Measurements from ENCODE around the gene RAC3. TPM values are rescaled to one million over a fixed set of nuclear protein-coding genes. Genes with fewer than 3 reads are reported as not detected.

Gene RAC3
- polyA plus RNA-seq, 2 of the 4 experiments (the other 2 are of a cell fraction): 9.9 to 21.0 TPM

- POLR2A ChIA-PET: no interaction called here
- Histone ChIP-seq H3K27ac (peak overlapping the region in 1 of 2 experiments; percentile 18; a peak in 1 of 6 replicates), H3K9me3 (no peaks in the 10 kb centered on the region), H3K4me1 (no peaks in the 10 kb centered on the region; the same call in 2 of the 3 replicates), H3K4me2 (no peak overlapping the region), H3K4me3 (no peak overlapping the region)
- CTCF ChIA-PET: interaction anchor here (0.6 to 33.2 kb wide), 5 partner anchors 8 to 542 kb away, joined by 3 to 794 read pairs (median 4); partner anchors contain the start of genes CENPX, LRRC45 and NOTUM
- no peak for TF ChIP-seq EP300 (IDR thresholded peaks at IDR 0.05)
- TF ChIP-seq ATOH8 (CRISPR knock-in tag; IDR thresholded peaks at IDR 0.05; ENCODE audit: low read depth): no peak
- no peak for TF ChIP-seq MAZ (IDR thresholded peaks at IDR 0.05; ENCODE audit: borderline replicate concordance, low read depth, low read length)
- TF ChIP-seq ZSCAN20 (CRISPR knock-in tag; IDR thresholded peaks at IDR 0.05): no peak
- no peak for TF ChIP-seq TP53 (CRISPR knock-in tag; IDR thresholded peaks at IDR 0.05)
- ATAC-seq (no peak), DNase-seq (ENCODE audit: low read depth in 1 of 2, low spot score in 1 of 2) (no peak), FAIRE-seq (no peak)
- 89% methylated on average over 20 of the region's 20 CpGs for WGBS (ENCODE audit: missing lambda C conversion rate)
These were observed 19.2 kb upstream of the RAC3 start for GRCh38 chr17:82012261-82012639.

GRCh38 chr17:82012640-82013295 lies 18.7 kb upstream of the RAC3 start:
- no peaks in the 10 kb centered on the region for H3K4me1 ChIP-seq
- 0 out of 6 replicates have a peak, but pooled peaks of 1 of the 2 experiments have one; percentile 3 for ATAC-seq
- no peak overlapping the region for H3K4me3 ChIP-seq
- 91% methylated on average over 15 of the region's 19 CpGs for WGBS (ENCODE audit: missing lambda C conversion rate)
- no peak for FAIRE-seq
- peak overlapping the region in 1 of 2 experiments; percentile 18; a peak in 1 of 6 replicates for H3K27ac ChIP-seq
- TF ChIP-seq HOXA7 (CRISPR knock-in tag; IDR thresholded peaks at IDR 0.05) (no peak), EP300 (IDR thresholded peaks at IDR 0.05) (no peak), SREBF2 (IDR thresholded peaks at IDR 0.05) (no peak), NR3C1 (IDR thresholded peaks at IDR 0.05) (no peak), CEBPB (IDR thresholded peaks at IDR 0.05) (no peak), HDAC2 (IDR thresholded peaks at IDR 0.05) (no peak), ZFP36 (IDR thresholded peaks at IDR 0.05; ENCODE audit: borderline replicate concordance, partially characterized antibody) (no peak), CHD2 (IDR thresholded peaks at IDR 0.05; ENCODE audit: low read length, partially characterized antibody) (no peak), POLR2AphosphoS2 (conservative IDR thresholded peaks at IDR 0.05; ENCODE audit: low read length) (no peak), RNF2 (IDR thresholded peaks at IDR 0.05; ENCODE audit: borderline replicate concordance, low read depth) (no peak), RAD21 (conservative IDR thresholded peaks at IDR 0.05 in 1 of 2, IDR thresholded peaks at IDR 0.05 in 1 of 2) (no peak), ZC3H11A (IDR thresholded peaks at IDR 0.05) (no peak), KDM1A (IDR thresholded peaks at IDR 0.05; ENCODE audit: low read depth) (no peak), ZSCAN20 (CRISPR knock-in tag; IDR thresholded peaks at IDR 0.05) (no peak)
- ChIA-PET CTCF (interaction anchor here (0.6 to 33.2 kb wide), 5 partner anchors 8 to 542 kb away, joined by 3 to 794 read pairs (median 4); partner anchors contain the start of genes CENPX, DCXR, LRRC45 and NOTUM), POLR2A (interaction anchor here (0.9 kb wide), 1 partner anchor 9 kb away, joined by 3 read pairs; no protein-coding TSS in a partner anchor)
- DNase-seq (ENCODE audit: low read depth in 1 of 2, low spot score in 1 of 2): no peak
- H3K9me3 ChIP-seq: no peaks in the 10 kb centered on the region
- no peak overlapping the region for H3K4me2 ChIP-seq

GRCh38 chr17:82013341-82013740 lies 18.1 kb upstream of the RAC3 start:
- no peak overlapping the region for H3K4me2 ChIP-seq
- H3K9me3 ChIP-seq: no peaks in the 10 kb centered on the region
- no peak for FAIRE-seq
- no peak for TF ChIP-seq KDM1A (IDR thresholded peaks at IDR 0.05; ENCODE audit: low read depth)
- TF ChIP-seq MYC (IDR thresholded peaks at IDR 0.05; ENCODE audit: borderline replicate concordance, low read length): no peak
- TF ChIP-seq ZFP36 (IDR thresholded peaks at IDR 0.05; ENCODE audit: borderline replicate concordance, partially characterized antibody): no peak
- no peak for TF ChIP-seq TFCP2L1 (CRISPR knock-in tag; IDR thresholded peaks at IDR 0.05)
- no peak for TF ChIP-seq CHD4 (IDR thresholded peaks at IDR 0.05; ENCODE audit: borderline replicate concordance)
- no peak for TF ChIP-seq ZNF302 (CRISPR knock-in tag; IDR thresholded peaks at IDR 0.05)
- TF ChIP-seq SREBF2 (IDR thresholded peaks at IDR 0.05): no peak
- TF ChIP-seq GATA3 (IDR thresholded peaks at IDR 0.05; ENCODE audit: borderline replicate concordance): no peak
- no peak for TF ChIP-seq MAFK (IDR thresholded peaks at IDR 0.05; ENCODE audit: partially characterized antibody)
- TF ChIP-seq HDAC2 (IDR thresholded peaks at IDR 0.05): no peak
- no peak for TF ChIP-seq ZSCAN20 (CRISPR knock-in tag; IDR thresholded peaks at IDR 0.05)
- no peak for TF ChIP-seq E2F6 (IDR thresholded peaks at IDR 0.05; ENCODE audit: borderline replicate concordance, low read depth)
- TF ChIP-seq FOXS1 (CRISPR knock-in tag; IDR thresholded peaks at IDR 0.05): no peak
- no peak for TF ChIP-seq BCL3 (IDR thresholded peaks at IDR 0.05)
- no peak for TF ChIP-seq EHF (CRISPR knock-in tag; IDR thresholded peaks at IDR 0.05)
- TF ChIP-seq JUN (IDR thresholded peaks at IDR 0.05): no peak
- no peak for ATAC-seq
- H3K27ac ChIP-seq: 0 out of 6 replicates have a peak overlapping the region, but pooled peaks of 1 of the 2 experiments have one; percentile 5
- DNase-seq (ENCODE audit: low read depth in 1 of 2, low spot score in 1 of 2): no peak
- CTCF ChIA-PET: interaction anchor here (1.0 to 33.2 kb wide), 5 partner anchors 7 to 541 kb away, joined by 3 to 794 read pairs (median 4); partner anchors contain the start of genes CENPX, DCXR, LRRC45 and NOTUM
- POLR2A ChIA-PET: interaction anchor here (0.9 kb wide), 1 partner anchor 10 kb away, joined by 3 read pairs; no protein-coding TSS in a partner anchor
- H3K4me1 ChIP-seq: 0 out of 3 replicates have a peak, but pooled peaks cover 5% of the 10 kb centered on the region
- WGBS (ENCODE audit: missing lambda C conversion rate): 86% methylated on average over 22 of the region's 22 CpGs
- H3K4me3 ChIP-seq: no peak overlapping the region

Measured in A549 (cell line).